Aorta (tissue), 5 donors: ENCODE results near the gene OR52D1. TPM values are rescaled to one million over a fixed set of nuclear protein-coding genes. Genes with fewer than 3 reads are reported as not detected.

Source experiments
- ATAC-seq: fragments of 200-7000 bp; cut with Tn5 transposase; one replicate; pipeline ENCODE4 v1.9.1; 2022; ENCODE audit warnings: moderate library complexity; ENCODE audit not compliant: low FRiP score
- DNase-seq, 2 donors: peaks; one replicate each; pipeline ENCODE4 v3.0.0-alpha.2; 2020
- H3K27ac ChIP-seq, 2 donors: one replicate each; pipeline ENCODE4 v1.5.1; 2013; ENCODE audit warnings: low read length in 2 of 2, mild to moderate bottlenecking in 2 of 2, moderate library complexity in 2 of 2, control low read depth in 1 of 2, inconsistent platforms in 1 of 2, low read depth in 1 of 2
- H3K27me3 ChIP-seq, 2 donors: one replicate each; pipeline ENCODE4 v1.6.1; 2013; ENCODE audit warnings: control low read depth in 1 of 2, low read length in 1 of 2, mild to moderate bottlenecking in 1 of 2, moderate library complexity in 1 of 2; ENCODE audit not compliant: insufficient read depth in 2 of 2, control insufficient read depth in 1 of 2
- H3K36me3 ChIP-seq, 2 donors: one replicate each; pipeline ENCODE4 v1.6.1; 2013; ENCODE audit warnings: control low read depth in 1 of 2, low read length in 1 of 2, mild to moderate bottlenecking in 1 of 2; ENCODE audit not compliant: insufficient read depth in 2 of 2, control insufficient read depth in 1 of 2
- H3K4me1 ChIP-seq, 2 donors: one replicate each; pipeline ENCODE4 v1.6.1; 2013; ENCODE audit warnings: low read length in 2 of 2, control low read depth in 1 of 2, mild to moderate bottlenecking in 1 of 2, moderate library complexity in 1 of 2; ENCODE audit not compliant: insufficient read depth in 2 of 2, control insufficient read depth in 1 of 2
- H3K4me3 ChIP-seq, 2 donors: one replicate each; pipeline ENCODE4 v1.5.1; 2013; ENCODE audit warnings: low read length in 2 of 2, control low read depth in 1 of 2, mild to moderate bottlenecking in 1 of 2
- H3K9me3 ChIP-seq: one replicate; pipeline ENCODE4 v1.6.1; 2013; ENCODE audit warnings: mild to moderate bottlenecking, low read length; ENCODE audit not compliant: control insufficient read depth
- WGBS, 2 donors: extraction: QIAGEN DNeasy Blood & Tissue Kit; methylation state at CpG; one replicate each; pipeline ENCODE4 v1.1.7; 2013; 5-methylcytosine and 5-hydroxymethylcytosine counted together
- intact Hi-C, 2 donors: fragments of 100-400 bp; cut with DNase I; formaldehyde crosslinking; loops; one replicate each; pipeline versions ENCODE4 v1.14.2 to v1.15.0; 2022
- polyA plus RNA-seq, 2 donors: library from polyadenylated mRNA; stranded (reverse); fragments of 200-250 nt; gene quantifications; one replicate each; pipeline ENCODE4 v1.2.3, GENCODE V29; 2013
- total RNA-seq, 2 donors: library from RNA; stranded (reverse); fragmentation: NEBNext Ultra II Directional; extraction: Animal tissue kit (Norgen Biotek cat#: 25700); gene quantifications; one replicate each; pipeline ENCODE4 v1.2.1, GENCODE V29; 2021
- donor health status: healthy with polysubstance abuse.
- donor health status: Bipolar disorder and iron deficiency.
- donor health status: DM: no; HTN: no; CAD: no.
- donor health status: DM: no; HTN: no; CAD: no.
- donor health status: DM: yes; HTN: yes; CAD: no.

OR52D1 gene
- total and polyA plus RNA-seq, 4 donors = not detected

GRCh38 chr11:5505363-5506048 is 17.0 kb downstream of the OR52D1 start:
- 81 to 82% methylated on average over 9 of the region's 9 CpGs for WGBS, 2 donors
- Histone ChIP-seq H3K27ac (no peak overlapping the region), H3K4me1 (no peaks in the 10 kb centered on the region), H3K9me3 (no peaks in the 10 kb centered on the region), H3K4me3 (no peak overlapping the region), H3K36me3 (no peaks in the 10 kb centered on the region), H3K27me3 (no peaks in the 10 kb centered on the region)
- DNase-seq (no peak), ATAC-seq (no peak)
- intact Hi-C loops = no loop called here

GRCh38 chr11:5507177-5507932 is 18.9 kb downstream of the OR52D1 start:
- intact Hi-C loops = no loop called here
- no peaks in the 10 kb centered on the region for H3K4me1 ChIP-seq
- DNase-seq (no peak), ATAC-seq (no peak)
- WGBS, 2 donors = 85 to 87% methylated on average over 9 of the region's 9 CpGs
- H3K9me3 ChIP-seq = no peaks in the 10 kb centered on the region
- no peaks in the 10 kb centered on the region for H3K27me3 ChIP-seq
- H3K4me3 ChIP-seq = no peak overlapping the region
- no peaks in the 10 kb centered on the region for H3K36me3 ChIP-seq
- H3K27ac ChIP-seq = no peak overlapping the region

GRCh38 chr11:5507933-5508305 is 19.4 kb downstream of the OR52D1 start:
- H3K36me3 ChIP-seq = no peaks in the 10 kb centered on the region
- H3K4me1 ChIP-seq = no peaks in the 10 kb centered on the region
- H3K4me3 ChIP-seq = no peak overlapping the region
- intact Hi-C loops = no loop called here
- no peaks in the 10 kb centered on the region for H3K27me3 ChIP-seq
- H3K27ac ChIP-seq = no peak overlapping the region
- DNase-seq (no peak), ATAC-seq (no peak)
- no peaks in the 10 kb centered on the region for H3K9me3 ChIP-seq
- WGBS, 2 donors = 57 to 60% methylated on average over 6 of the region's 6 CpGs

- no peaks in the 10 kb centered on the region for H3K36me3 ChIP-seq
- H3K4me1 ChIP-seq = no peaks in the 10 kb centered on the region
- no peaks in the 10 kb centered on the region for H3K27me3 ChIP-seq
- H3K4me3 ChIP-seq = no peak overlapping the region
- intact Hi-C loops = no loop called here
- ATAC-seq (no peak), DNase-seq (no peak)
- 92 to 94% methylated on average over 8 of the region's 8 CpGs for WGBS, 2 donors
- H3K27ac ChIP-seq = no peak overlapping the region
- H3K9me3 ChIP-seq = no peaks in the 10 kb centered on the region
Measured at GRCh38 chr11:5508605-5509004, 20.1 kb downstream of the OR52D1 start.

- H3K27ac ChIP-seq = no peak within 1 kb of the TSS
- H3K27me3 ChIP-seq = no peaks in the 10 kb centered on the region
- H3K9me3 ChIP-seq = no peaks in the 10 kb centered on the region
- DNase-seq (no peak), ATAC-seq (no peak)
- no peaks in the 10 kb centered on the region for H3K4me1 ChIP-seq
- H3K36me3 ChIP-seq = no peaks in the 10 kb centered on the region
- intact Hi-C loops = no loop called here
- 84% methylated on average over 4 of the region's 4 CpGs for WGBS, 2 donors
- H3K4me3 ChIP-seq = no peak within 1 kb of the TSS
Measured at GRCh38 chr11:5509803-5510202, 21.3 kb downstream of the OR52D1 start, which contains the start of gene UBQLN3. Gene UBQLN3 (minus strand): TSS chr11:5509957. CDS start chr11:5509558, 399 bp downstream.

GRCh38 chr11:5514841-5515240 is 26.4 kb downstream of the OR52D1 start:
- Histone ChIP-seq H3K27me3 (no peaks in the 10 kb centered on the region), H3K36me3 (no peaks in the 10 kb centered on the region), H3K9me3 (no peaks in the 10 kb centered on the region), H3K4me3 (no peak overlapping the region), H3K4me1 (no peaks in the 10 kb centered on the region), H3K27ac (no peak overlapping the region)
- DNase-seq (no peak), ATAC-seq (no peak)
- intact Hi-C loops = no loop called here

GRCh38 chr11:5516599-5516998 is 28.1 kb downstream of the OR52D1 start, which contains the start of gene UBQLNL:
Gene UBQLNL (minus strand): TSS chr11:5516699. CDS start chr11:5516441, 258 bp downstream.
- Histone ChIP-seq H3K4me3 (no peak within 1 kb of the TSS), H3K4me1 (no peaks in the 10 kb centered on the region), H3K27me3 (no peaks in the 10 kb centered on the region), H3K9me3 (no peaks in the 10 kb centered on the region), H3K36me3 (no peaks in the 10 kb centered on the region), H3K27ac (no peak within 1 kb of the TSS)
- no peak for ATAC-seq
- intact Hi-C loops = no loop called here
- WGBS, 2 donors = 95 to 96% methylated on average over 2 of the region's 2 CpGs
- no peak for DNase-seq

- H3K36me3 ChIP-seq = no peaks in the 10 kb centered on the region
- H3K4me3 ChIP-seq = no peak overlapping the region
- DNase-seq (no peak), ATAC-seq (no peak)
- no peaks in the 10 kb centered on the region for H3K9me3 ChIP-seq
- H3K27ac ChIP-seq = no peak overlapping the region
- H3K27me3 ChIP-seq = no peaks in the 10 kb centered on the region
- 95% methylated on average over 4 of the region's 4 CpGs for WGBS, 2 donors
- intact Hi-C loops = no loop called here
- H3K4me1 ChIP-seq = no peaks in the 10 kb centered on the region
Measured at GRCh38 chr11:5521540-5521939, 33.1 kb downstream of the OR52D1 start.

DNA sequence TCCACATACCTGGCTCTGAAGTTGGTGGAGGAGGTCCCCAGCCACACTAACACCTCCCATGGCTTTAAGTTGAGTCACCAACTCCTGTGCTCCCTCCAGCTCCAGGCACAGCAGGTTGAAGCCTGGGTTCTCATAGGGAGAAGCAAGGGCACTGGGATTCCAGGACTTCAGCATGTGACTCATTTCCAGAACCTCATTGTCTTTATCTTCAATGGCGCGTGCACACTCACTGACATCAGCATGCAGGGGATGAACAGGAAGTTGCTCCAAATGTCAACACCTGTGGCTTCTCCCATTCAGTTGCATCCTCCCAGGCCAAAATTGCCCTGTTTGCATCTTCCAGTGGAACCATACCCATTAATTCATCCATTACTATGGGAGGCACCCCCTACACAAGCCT is 33.8 kb downstream of the OR52D1 start:
- intact Hi-C loops = no loop called here
- no peaks in the 10 kb centered on the region for H3K4me1 ChIP-seq
- ATAC-seq = no peak
- H3K36me3 ChIP-seq = no peaks in the 10 kb centered on the region
- no peak overlapping the region for H3K4me3 ChIP-seq
- no peaks in the 10 kb centered on the region for H3K27me3 ChIP-seq
- H3K27ac ChIP-seq = no peak overlapping the region
- H3K9me3 ChIP-seq = peaks cover under 1% of the 10 kb centered on the region
- DNase-seq = no peak
- 91 to 97% methylated on average over 2 of the region's 2 CpGs for WGBS, 2 donors
